NB4 (cell line): ENCODE measurements around the gene CASKIN2.
A peak's percentile ranks its signal among the peaks of the same experiment; 100 is the strongest.

Experiments
- DNase-seq: peaks from one replicate; pipeline ENCODE4 v3.0.0; 2010; ENCODE audit warnings: low read depth
- H3K4me3 ChIP-seq: one replicate; pipeline ENCODE4 v1.5.1; 2011; ENCODE audit warnings: mild to moderate bottlenecking, low read depth, low read length, moderate library complexity
- MYC ChIP-seq: IDR thresholded peaks from 2 replicates; pipeline ENCODE4 v1.6.1; 2011; ENCODE audit warnings: low read depth, low read length
- POLR2A ChIP-seq: IDR thresholded peaks from 2 replicates; pipeline ENCODE4 v1.6.1; 2011; ENCODE audit warnings: mild to moderate bottlenecking; ENCODE audit not compliant: insufficient read length; ENCODE audit errors: extremely low read depth
- TF ChIP-seq, protein P1 (sequence below): IDR thresholded peaks from one replicate; pipeline ENCODE4 v1.5.1; 2012; ENCODE audit warnings: low read depth, low read length
- TF ChIP-seq, protein P2 (sequence below): IDR thresholded peaks from 2 replicates; pipeline ENCODE4 v1.6.1; 2011; ENCODE audit warnings: low read depth, low read length

CASKIN2 gene, protein sequence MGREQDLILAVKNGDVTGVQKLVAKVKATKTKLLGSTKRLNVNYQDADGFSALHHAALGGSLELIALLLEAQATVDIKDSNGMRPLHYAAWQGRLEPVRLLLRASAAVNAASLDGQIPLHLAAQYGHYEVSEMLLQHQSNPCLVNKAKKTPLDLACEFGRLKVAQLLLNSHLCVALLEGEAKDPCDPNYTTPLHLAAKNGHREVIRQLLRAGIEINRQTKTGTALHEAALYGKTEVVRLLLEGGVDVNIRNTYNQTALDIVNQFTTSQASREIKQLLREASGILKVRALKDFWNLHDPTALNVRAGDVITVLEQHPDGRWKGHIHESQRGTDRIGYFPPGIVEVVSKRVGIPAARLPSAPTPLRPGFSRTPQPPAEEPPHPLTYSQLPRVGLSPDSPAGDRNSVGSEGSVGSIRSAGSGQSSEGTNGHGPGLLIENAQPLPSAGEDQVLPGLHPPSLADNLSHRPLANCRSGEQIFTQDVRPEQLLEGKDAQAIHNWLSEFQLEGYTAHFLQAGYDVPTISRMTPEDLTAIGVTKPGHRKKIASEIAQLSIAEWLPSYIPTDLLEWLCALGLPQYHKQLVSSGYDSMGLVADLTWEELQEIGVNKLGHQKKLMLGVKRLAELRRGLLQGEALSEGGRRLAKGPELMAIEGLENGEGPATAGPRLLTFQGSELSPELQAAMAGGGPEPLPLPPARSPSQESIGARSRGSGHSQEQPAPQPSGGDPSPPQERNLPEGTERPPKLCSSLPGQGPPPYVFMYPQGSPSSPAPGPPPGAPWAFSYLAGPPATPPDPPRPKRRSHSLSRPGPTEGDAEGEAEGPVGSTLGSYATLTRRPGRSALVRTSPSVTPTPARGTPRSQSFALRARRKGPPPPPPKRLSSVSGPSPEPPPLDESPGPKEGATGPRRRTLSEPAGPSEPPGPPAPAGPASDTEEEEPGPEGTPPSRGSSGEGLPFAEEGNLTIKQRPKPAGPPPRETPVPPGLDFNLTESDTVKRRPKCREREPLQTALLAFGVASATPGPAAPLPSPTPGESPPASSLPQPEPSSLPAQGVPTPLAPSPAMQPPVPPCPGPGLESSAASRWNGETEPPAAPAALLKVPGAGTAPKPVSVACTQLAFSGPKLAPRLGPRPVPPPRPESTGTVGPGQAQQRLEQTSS (N-terminal part only)

DNA sequence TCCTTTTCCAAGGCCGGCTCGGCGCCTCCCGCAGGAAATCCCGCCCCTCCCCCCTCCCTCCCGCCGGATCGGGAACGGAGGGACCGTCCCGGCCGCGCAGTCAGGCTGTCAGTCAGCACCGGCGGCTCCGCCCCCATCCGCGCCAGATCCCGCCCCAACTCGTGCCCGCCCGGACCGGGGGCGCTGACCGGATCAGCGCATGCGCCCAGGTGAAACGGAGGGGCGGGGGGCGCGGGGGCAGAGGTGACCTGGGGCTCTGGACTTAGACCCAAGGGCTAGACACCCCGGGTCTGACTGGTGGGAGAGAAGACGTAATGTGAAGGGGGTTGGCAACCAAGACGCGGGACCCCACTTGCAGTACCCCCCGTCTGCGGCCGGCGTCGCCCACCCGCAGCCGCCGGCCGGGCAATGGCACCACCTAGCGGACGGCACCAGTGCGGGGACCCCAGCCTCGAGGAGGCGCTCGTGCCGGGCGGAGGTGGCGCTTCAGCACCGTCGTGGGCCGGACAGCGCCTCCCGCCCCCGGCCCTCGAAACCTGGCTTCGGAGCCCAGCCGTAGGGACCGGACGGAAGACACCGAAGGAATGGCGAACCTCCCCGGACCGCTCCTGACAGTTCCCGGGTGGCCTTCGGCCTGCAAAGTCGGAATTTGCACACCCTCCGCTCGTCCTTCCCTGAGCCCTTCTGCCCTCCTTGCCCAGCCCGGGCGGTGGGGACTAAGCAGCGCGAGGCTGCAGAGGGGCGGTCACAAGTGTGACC is at the start of gene CASKIN2:
TSS of gene CASKIN2 (minus strand) at position 42 of the 759 bp plus-strand sequence. CDS start 1,733 bp downstream, outside the sequence.
- TF ChIP-seq, protein P1, sequence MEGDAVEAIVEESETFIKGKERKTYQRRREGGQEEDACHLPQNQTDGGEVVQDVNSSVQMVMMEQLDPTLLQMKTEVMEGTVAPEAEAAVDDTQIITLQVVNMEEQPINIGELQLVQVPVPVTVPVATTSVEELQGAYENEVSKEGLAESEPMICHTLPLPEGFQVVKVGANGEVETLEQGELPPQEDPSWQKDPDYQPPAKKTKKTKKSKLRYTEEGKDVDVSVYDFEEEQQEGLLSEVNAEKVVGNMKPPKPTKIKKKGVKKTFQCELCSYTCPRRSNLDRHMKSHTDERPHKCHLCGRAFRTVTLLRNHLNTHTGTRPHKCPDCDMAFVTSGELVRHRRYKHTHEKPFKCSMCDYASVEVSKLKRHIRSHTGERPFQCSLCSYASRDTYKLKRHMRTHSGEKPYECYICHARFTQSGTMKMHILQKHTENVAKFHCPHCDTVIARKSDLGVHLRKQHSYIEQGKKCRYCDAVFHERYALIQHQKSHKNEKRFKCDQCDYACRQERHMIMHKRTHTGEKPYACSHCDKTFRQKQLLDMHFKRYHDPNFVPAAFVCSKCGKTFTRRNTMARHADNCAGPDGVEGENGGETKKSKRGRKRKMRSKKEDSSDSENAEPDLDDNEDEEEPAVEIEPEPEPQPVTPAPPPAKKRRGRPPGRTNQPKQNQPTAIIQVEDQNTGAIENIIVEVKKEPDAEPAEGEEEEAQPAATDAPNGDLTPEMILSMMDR: peak; percentile 94
- no peak for TF ChIP-seq POLR2A
- TF ChIP-seq, protein P2, sequence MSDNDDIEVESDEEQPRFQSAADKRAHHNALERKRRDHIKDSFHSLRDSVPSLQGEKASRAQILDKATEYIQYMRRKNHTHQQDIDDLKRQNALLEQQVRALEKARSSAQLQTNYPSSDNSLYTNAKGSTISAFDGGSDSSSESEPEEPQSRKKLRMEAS: peak; percentile 72
- no peak for TF ChIP-seq MYC
- peak within 1 kb of the TSS; percentile 58 for H3K4me3 ChIP-seq
- DNase-seq: peak; percentile 83

DNA sequence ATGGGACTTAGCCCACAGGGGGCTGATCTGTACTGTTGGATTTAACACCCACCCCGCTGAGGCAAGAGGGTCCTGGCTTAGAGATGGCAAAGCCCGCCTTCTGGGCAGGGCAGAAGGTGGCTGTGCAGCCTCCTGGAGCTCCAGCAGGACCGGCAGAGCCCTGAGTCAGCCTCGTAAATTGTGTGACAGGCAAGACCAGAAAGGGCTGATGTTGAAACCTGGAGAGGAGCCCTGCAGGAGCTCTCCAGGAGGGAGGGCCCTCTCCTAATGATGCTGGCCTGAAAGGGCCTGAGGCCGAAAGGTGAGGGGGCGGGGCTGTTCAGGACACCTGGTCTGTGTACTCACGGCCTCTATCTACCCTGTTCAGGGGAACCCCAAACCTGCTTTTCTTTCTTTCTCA is 49.7 kb upstream of the CASKIN2 start:
- no peak for TF ChIP-seq MYC
- TF ChIP-seq, protein P2: no peak
- no peak for TF ChIP-seq POLR2A
- TF ChIP-seq, protein P1: no peak
- peak; percentile 84 for DNase-seq
- no peak overlapping the region for H3K4me3 ChIP-seq

DNA sequence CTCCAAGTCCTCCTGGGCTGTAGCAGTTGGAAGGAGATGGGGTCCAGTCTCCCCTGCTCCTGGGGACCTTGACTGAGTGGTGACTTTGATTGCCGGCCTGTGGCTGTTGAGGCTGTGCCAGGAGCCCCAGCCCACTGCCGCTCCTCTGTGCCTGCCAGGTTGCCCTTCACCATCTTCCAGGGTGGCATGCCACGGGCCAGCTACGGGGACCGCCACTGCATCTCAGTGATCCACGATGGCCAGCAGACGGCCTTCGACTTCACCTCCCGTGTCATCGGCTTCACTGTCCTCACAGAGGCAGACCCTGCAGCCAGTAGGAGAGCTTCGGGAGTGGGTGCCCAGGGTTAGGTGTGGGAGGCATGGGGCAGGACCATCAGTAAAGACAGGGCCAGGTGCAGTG is 48.9 kb upstream of the CASKIN2 start:
- no peak overlapping the region for H3K4me3 ChIP-seq
- TF ChIP-seq, protein P1: no peak
- TF ChIP-seq, protein P2: no peak
- TF ChIP-seq MYC (no peak), POLR2A (no peak)
- no peak for DNase-seq

DNA sequence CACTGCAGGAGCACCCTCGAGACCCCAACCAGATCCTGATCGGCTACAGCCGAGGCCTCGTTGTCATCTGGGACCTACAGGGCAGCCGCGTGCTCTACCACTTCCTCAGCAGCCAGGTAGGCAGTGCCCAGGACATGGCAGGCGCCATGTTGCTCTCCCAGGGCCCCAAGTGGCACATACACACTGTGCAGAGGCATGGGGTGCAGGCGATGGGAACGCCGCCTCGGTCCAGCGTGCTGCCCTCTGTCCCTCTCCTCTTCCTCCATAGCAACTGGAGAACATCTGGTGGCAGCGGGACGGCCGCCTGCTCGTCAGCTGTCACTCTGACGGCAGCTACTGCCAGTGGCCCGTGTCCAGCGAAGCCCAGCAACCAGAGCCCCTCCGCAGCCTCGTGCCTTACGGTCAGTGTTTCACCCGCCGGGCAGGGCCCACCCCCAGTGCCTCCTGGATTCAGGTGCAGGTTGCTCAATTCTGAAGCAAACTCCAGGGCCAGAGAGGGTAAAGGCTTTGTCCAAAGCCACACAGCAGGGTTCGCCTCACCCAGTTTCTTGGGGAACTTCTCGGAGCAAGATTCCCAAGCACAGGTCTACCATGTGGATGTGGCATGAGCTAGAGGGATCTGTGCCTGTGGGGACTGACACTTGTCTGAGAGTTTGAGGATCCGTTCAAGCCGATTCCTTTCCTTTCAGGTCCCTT is 47.9 kb upstream of the CASKIN2 start:
- no peak for DNase-seq
- H3K4me3 ChIP-seq: no peak overlapping the region
- TF ChIP-seq POLR2A (no peak), MYC (no peak)
- TF ChIP-seq, protein P1: no peak
- TF ChIP-seq, protein P2: no peak
